Fibroblast of lung (primary cell): ENCODE measurements around the gene TBCK. TPM values are rescaled to one million over a fixed set of nuclear protein-coding genes. Genes with fewer than 3 reads are reported as not detected.

Experiments used
- DNase-seq, 2 donors: peaks; one replicate each; pipeline versions ENCODE4 v3.0.0 to v3.0.0-alpha.2; 2010; ENCODE audit warnings: low read depth in 2 of 2
- H2AFZ ChIP-seq: 2 replicates; pipeline ENCODE4 v1.5.1; 2012; ENCODE audit warnings: low read length, control low read depth, inconsistent platforms
- H3K27ac ChIP-seq: 2 replicates; pipeline ENCODE4 v1.5.1; 2011; ENCODE audit warnings: low read length, control low read depth; ENCODE audit not compliant: insufficient read depth
- H3K27me3 ChIP-seq: 2 replicates; pipeline ENCODE4 v1.5.1; 2011; ENCODE audit warnings: mild to moderate bottlenecking, low read length; ENCODE audit not compliant: control insufficient read depth, insufficient read depth
- H3K36me3 ChIP-seq: 2 replicates; pipeline ENCODE4 v1.5.1; 2011; ENCODE audit warnings: low read length; ENCODE audit not compliant: control insufficient read depth, insufficient read depth
- H3K4me1 ChIP-seq: 2 replicates; pipeline ENCODE4 v1.5.1; 2011; ENCODE audit warnings: low read length; ENCODE audit not compliant: control insufficient read depth, insufficient read depth; ENCODE audit errors: extremely low read depth
- H3K4me2 ChIP-seq: 2 replicates; pipeline ENCODE4 v1.5.1; 2011; ENCODE audit warnings: low read length, control low read depth; ENCODE audit not compliant: insufficient read depth; ENCODE audit errors: extremely low read depth
- H3K4me3 ChIP-seq, 4 experiments: fragments of 200-600 bp in 1 of 4; sonication (generic) in 1 of 4; replicated peaks in 1 of 4; 2 replicates each; pipeline ENCODE4 v1.5.1; 2011 to 2016; ENCODE audit warnings: low read length in 4 of 4, low read depth in 3 of 4, mild to moderate bottlenecking in 3 of 4, control low read depth in 2 of 4, inconsistent platforms in 1 of 4, mixed read lengths in 1 of 4; ENCODE audit not compliant: insufficient read depth in 1 of 4; ENCODE audit errors: control extremely low read depth in 1 of 4
- H3K79me2 ChIP-seq: 2 replicates; pipeline ENCODE4 v1.5.1; 2012; ENCODE audit warnings: mild to moderate bottlenecking, low read length, inconsistent platforms; ENCODE audit not compliant: control insufficient read depth, insufficient read depth
- H3K9ac ChIP-seq: 2 replicates; pipeline ENCODE4 v1.5.1; 2011; ENCODE audit warnings: mild to moderate bottlenecking, low read length, control low read depth; ENCODE audit not compliant: insufficient read depth
- H3K9me3 ChIP-seq: 2 replicates; pipeline ENCODE4 v1.5.1; 2012; ENCODE audit warnings: low read depth, low read length; ENCODE audit not compliant: control insufficient read depth, insufficient read depth
- H4K20me1 ChIP-seq: 2 replicates; pipeline ENCODE4 v1.5.1; 2011; ENCODE audit warnings: low read length; ENCODE audit not compliant: control insufficient read depth, insufficient read depth; ENCODE audit errors: extremely low read depth
- CTCF ChIP-seq, 2 donors: IDR thresholded peaks in 1 of 2; conservative IDR thresholded peaks in 1 of 2; 1 replicate in 1 of 2; 2 replicates in 1 of 2; pipeline ENCODE4 v1.5.1; 2011 to 2012; ENCODE audit warnings: low read length in 2 of 2, control low read depth in 1 of 2, inconsistent platforms in 1 of 2, low read depth in 1 of 2, mild to moderate bottlenecking in 1 of 2
- EZH2 ChIP-seq: IDR thresholded peaks from 2 replicates; pipeline ENCODE4 v1.5.1; 2012; ENCODE audit warnings: low read length, control low read depth, mild to moderate bottlenecking; ENCODE audit errors: missing control alignments
- polyA plus RNA-seq, 2 donors: library from polyadenylated mRNA; depleted of rRNA in 1 of 2; stranded (reverse) in 1 of 2; unstranded in 1 of 2; fragments of >200 nt; gene quantifications; 2 replicates each; pipeline ENCODE4 v1.2.1, GENCODE V29; 2011 to 2012; ENCODE audit warnings: missing spikeins in 1 of 2
- total RNA-seq: library from RNA; depleted of rRNA; stranded (reverse); fragments of >200 nt; gene quantifications from 2 replicates; pipeline ENCODE4 v1.2.1, GENCODE V29; 2014

TBCK gene
- total and polyA plus RNA-seq, 2 donors (not counting 1 experiment from before 2014, with no cell fraction given): 29.0 to 69.9 TPM

GRCh38 chr4:106002994-106003393 lies 313.0 kb downstream of the TBCK start:
- H4K20me1 ChIP-seq: no peaks in the 10 kb centered on the region
- no peak overlapping the region for H2AFZ ChIP-seq
- no peaks in the 10 kb centered on the region for H3K79me2 ChIP-seq
- no peaks in the 10 kb centered on the region for H3K9me3 ChIP-seq
- TF ChIP-seq CTCF (conservative IDR thresholded peaks at IDR 0.05 in 1 of 2, IDR thresholded peaks at IDR 0.05 in 1 of 2; ENCODE audit: low read depth in 1 of 2, low read length in 2 of 2) (no peak), EZH2 (no peak)
- no peaks in the 10 kb centered on the region for H3K27me3 ChIP-seq
- no peak for DNase-seq
- no peak overlapping the region for H3K9ac ChIP-seq
- H3K36me3 ChIP-seq: no peaks in the 10 kb centered on the region
- no peaks in the 10 kb centered on the region for H3K4me1 ChIP-seq
- H3K27ac ChIP-seq: no peak overlapping the region
- H3K4me2 ChIP-seq: no peak overlapping the region
- H3K4me3 ChIP-seq: no peak overlapping the region

- no peaks in the 10 kb centered on the region for H3K79me2 ChIP-seq
- H3K4me2 ChIP-seq: no peak overlapping the region
- H3K4me1 ChIP-seq: no peaks in the 10 kb centered on the region
- H2AFZ ChIP-seq: no peak overlapping the region
- TF ChIP-seq CTCF (conservative IDR thresholded peaks at IDR 0.05 in 1 of 2, IDR thresholded peaks at IDR 0.05 in 1 of 2; ENCODE audit: low read depth in 1 of 2, low read length in 2 of 2) (no peak), EZH2 (no peak)
- H3K9ac ChIP-seq: no peak overlapping the region
- H3K27ac ChIP-seq: no peak overlapping the region
- no peak for DNase-seq
- no peaks in the 10 kb centered on the region for H3K9me3 ChIP-seq
- no peak overlapping the region for H3K4me3 ChIP-seq
- H3K36me3 ChIP-seq: no peaks in the 10 kb centered on the region
- no peaks in the 10 kb centered on the region for H4K20me1 ChIP-seq
- no peaks in the 10 kb centered on the region for H3K27me3 ChIP-seq
These were observed 317.6 kb downstream of the TBCK start for GRCh38 chr4:105998171-105999063.

GRCh38 chr4:105996845-105997244 lies 319.2 kb downstream of the TBCK start:
- no peaks in the 10 kb centered on the region for H3K4me1 ChIP-seq
- no peaks in the 10 kb centered on the region for H3K9me3 ChIP-seq
- H3K4me3 ChIP-seq: no peak overlapping the region
- H2AFZ ChIP-seq: no peak overlapping the region
- H3K27ac ChIP-seq: no peak overlapping the region
- H4K20me1 ChIP-seq: no peaks in the 10 kb centered on the region
- no peak for DNase-seq
- H3K27me3 ChIP-seq: no peaks in the 10 kb centered on the region
- H3K36me3 ChIP-seq: no peaks in the 10 kb centered on the region
- no peak overlapping the region for H3K9ac ChIP-seq
- H3K79me2 ChIP-seq: no peaks in the 10 kb centered on the region
- TF ChIP-seq EZH2 (no peak), CTCF (conservative IDR thresholded peaks at IDR 0.05 in 1 of 2, IDR thresholded peaks at IDR 0.05 in 1 of 2; ENCODE audit: low read depth in 1 of 2, low read length in 2 of 2) (no peak)
- no peak overlapping the region for H3K4me2 ChIP-seq
